Mucosa of descending colon (tissue), 3 donors: ENCODE data around the gene ITGB2. TPM values are rescaled to one million over a fixed set of nuclear protein-coding genes. Genes with fewer than 3 reads are reported as not detected.

ENCODE experiments used
- ATAC-seq: fragments of 200-7000 bp; cut with Tn5 transposase; one replicate; pipeline ENCODE4 v1.9.1; 2020; ENCODE audit warnings: mild to moderate bottlenecking, moderate library complexity
- DNase-seq, 3 donors: peaks; one replicate each; pipeline ENCODE4 v3.0.0-alpha.2; 2020
- H3K36me3 ChIP-seq: fragments of 200-600 bp; one replicate; pipeline ENCODE4 v1.8.0; 2021; ENCODE audit warnings: low read depth, mild to moderate bottlenecking
- H3K4me1 ChIP-seq: fragments of 200-600 bp; one replicate; pipeline ENCODE4 v1.8.0; 2021; ENCODE audit warnings: low read depth, mild to moderate bottlenecking
- H3K4me3 ChIP-seq: fragments of 200-600 bp; one replicate; pipeline ENCODE4 v1.8.0; 2021; ENCODE audit warnings: mild to moderate bottlenecking
- H3K9me3 ChIP-seq: fragments of 200-600 bp; one replicate; pipeline ENCODE4 v1.8.0; 2021; ENCODE audit warnings: mild to moderate bottlenecking
- CTCF ChIP-seq: fragments of 200-600 bp; IDR thresholded peaks from one replicate; pipeline ENCODE4 v1.8.0; 2022; ENCODE audit warnings: antibody characterized with exemption, mild to moderate bottlenecking
- intact Hi-C, 2 donors: fragments of 100-400 bp; cut with DNase I in 1 of 2; cut with micrococcal nuclease in 1 of 2; formaldehyde crosslinking; loops; one replicate each; pipeline versions ENCODE4 v1.11.0 to v1.11.1; 2022; cut with DNase I, micrococcal nuclease
- total RNA-seq, 3 donors: library from RNA; stranded (reverse); fragmentation: NEBNext Ultra II Directional in 2 of 3; extraction: Animal tissue kit (Norgen Biotek cat#: 25700) in 2 of 3; gene quantifications; one replicate each; pipeline versions ENCODE4 v1.2.1 to v1.2.4, GENCODE V29; 2021 to 2023
- donor health status: DM: no; HTN: no; CAD: no; lungs with moderate emphysema.
- donor health status: DM: no; HTN: no; CAD: no.
- donor health status: DM: no; HTN: yes; CAD: no.

ITGB2 gene
- total RNA-seq, 3 donors from 2014 or later = 10.8 to 52.3 (median 51.1) TPM

DNA sequence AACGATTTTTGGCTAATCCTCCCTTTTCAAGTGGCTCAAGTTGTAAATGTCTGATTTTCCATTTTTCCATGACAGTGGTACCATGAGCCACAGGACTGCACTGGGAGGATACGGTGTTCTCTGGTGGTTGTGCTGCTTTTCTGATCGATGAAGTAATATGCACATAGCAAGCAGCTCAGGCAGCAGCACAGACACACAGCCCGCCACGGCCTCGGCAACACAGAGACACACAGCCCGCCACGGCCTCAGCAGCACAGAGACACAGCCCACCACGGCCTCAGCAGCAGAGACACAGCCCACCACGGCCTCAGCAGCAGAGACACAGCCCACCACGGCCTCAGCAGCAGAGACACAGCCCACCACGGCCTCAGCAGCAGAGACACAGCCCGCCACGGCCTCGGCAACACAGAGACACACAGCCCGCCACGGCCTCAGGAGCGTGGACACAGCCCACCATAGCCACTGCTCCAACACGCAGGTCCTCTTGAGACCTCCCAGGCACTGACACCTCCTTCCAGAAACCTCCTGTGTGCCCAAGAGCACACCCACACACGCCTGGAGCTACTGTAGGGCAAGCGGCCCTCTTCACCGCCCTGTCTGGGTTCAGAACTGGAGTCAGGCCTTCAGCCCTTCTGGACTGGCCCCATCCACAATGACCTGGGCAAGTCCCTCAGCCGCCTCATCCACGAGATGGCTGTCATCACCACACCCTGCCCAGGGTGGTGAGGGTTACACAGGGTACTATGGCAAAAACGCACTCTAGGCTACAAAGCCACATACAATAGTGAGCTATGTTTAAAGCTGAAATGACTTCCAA is 57.6 kb downstream of the ITGB2 start:
- Histone ChIP-seq H3K4me1 (peaks cover 17% of the 10 kb centered on the region), H3K36me3 (no peaks in the 10 kb centered on the region), H3K9me3 (no peaks in the 10 kb centered on the region), H3K4me3 (no peak overlapping the region)
- DNase-seq (peak in 1 of 3 donors; percentile 10), ATAC-seq (no peak)
- intact Hi-C loops = no loop called here
- no peak for TF ChIP-seq CTCF

GRCh38 chr21:44858791-44859190 is 61.9 kb downstream of the ITGB2 start:
- intact Hi-C loops = no loop called here
- TF ChIP-seq CTCF = no peak
- no peak for ATAC-seq
- H3K4me3 ChIP-seq = no peak overlapping the region
- peaks cover 6% of the 10 kb centered on the region for H3K4me1 ChIP-seq
- no peaks in the 10 kb centered on the region for H3K9me3 ChIP-seq
- no peaks in the 10 kb centered on the region for H3K36me3 ChIP-seq
- DNase-seq = no peak

DNA sequence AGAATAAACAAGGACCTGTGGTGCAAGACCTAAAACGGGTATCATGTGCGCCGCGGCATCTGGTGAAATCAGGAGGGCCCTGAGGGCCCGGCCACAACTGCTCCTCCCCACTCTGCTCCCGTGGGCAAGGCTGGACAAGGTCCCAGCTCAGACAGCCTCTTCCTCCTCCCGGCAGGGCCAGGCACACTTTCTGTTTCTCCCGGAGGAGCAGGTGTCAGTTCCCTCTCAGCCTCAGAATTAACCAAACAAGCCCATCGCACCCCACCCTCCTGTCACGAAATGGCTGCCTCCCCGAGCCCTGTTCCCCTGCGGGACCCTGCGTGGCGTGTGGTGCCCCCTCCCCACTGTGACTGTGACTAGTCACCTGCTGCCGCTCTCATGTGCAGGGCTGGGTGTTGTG is 62.4 kb downstream of the ITGB2 start:
- no peaks in the 10 kb centered on the region for H3K9me3 ChIP-seq
- TF ChIP-seq CTCF = no peak
- ATAC-seq (no peak), DNase-seq (peak in 1 of 3 donors; percentile 13)
- intact Hi-C loops = no loop called here
- H3K4me1 ChIP-seq = peaks cover 11% of the 10 kb centered on the region
- H3K36me3 ChIP-seq = no peaks in the 10 kb centered on the region
- no peak overlapping the region for H3K4me3 ChIP-seq

- Histone ChIP-seq H3K9me3 (no peaks in the 10 kb centered on the region), H3K36me3 (no peaks in the 10 kb centered on the region), H3K4me1 (peaks cover 21% of the 10 kb centered on the region), H3K4me3 (no peak overlapping the region)
- intact Hi-C loops = no loop called here
- no peak for DNase-seq
- no peak for ATAC-seq
- no peak for TF ChIP-seq CTCF
Observed at GRCh38 chr21:44857127-44857892, 63.4 kb downstream of the ITGB2 start.

DNA sequence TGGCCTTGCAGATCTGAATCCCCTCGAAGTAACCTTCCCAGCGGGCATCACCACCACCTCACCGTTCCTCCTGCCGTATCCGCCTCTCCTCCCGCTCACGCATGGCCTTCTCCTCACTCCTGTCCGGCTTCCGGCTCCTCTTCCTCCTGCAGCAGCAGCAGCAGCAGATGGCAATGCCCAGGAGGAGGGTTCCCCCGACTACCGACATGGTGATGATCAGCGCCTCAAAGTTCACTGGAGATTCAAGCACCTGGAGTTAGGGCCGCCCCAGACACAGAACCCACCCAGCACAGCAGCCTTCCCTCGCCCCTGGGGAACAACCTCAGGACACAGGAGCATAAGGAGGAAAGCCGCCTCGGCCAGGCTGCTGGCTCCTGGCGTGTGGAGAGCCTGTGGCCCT is 64.6 kb downstream of the ITGB2 start:
- TF ChIP-seq CTCF = no peak
- H3K36me3 ChIP-seq = peaks cover 2% of the 10 kb centered on the region
- DNase-seq = peak in 1 of 3 donors; percentile 26
- no peak overlapping the region for H3K4me3 ChIP-seq
- peaks cover 23% of the 10 kb centered on the region for H3K4me1 ChIP-seq
- no peaks in the 10 kb centered on the region for H3K9me3 ChIP-seq
- intact Hi-C loops = no loop called here
- no peak for ATAC-seq
